ENCODE data around the gene ZCCHC7.

The ZCCHC7 gene

GRCh38 chr9:37370282-37370681 is 249.9 kb downstream of the ZCCHC7 start:
- no peaks in the 10 kb centered on the region for H3F3A ChIP-seq (ENCODE audit: low read depth)
- H3K9me2 ChIP-seq (replicated peaks; ENCODE audit: low read depth, low read length): no peaks in the 10 kb centered on the region
- TF ChIP-seq CTCF (conservative IDR thresholded peaks at IDR 0.05; ENCODE audit: low read length) (no peak), EZH2phosphoT487 (IDR thresholded peaks at IDR 0.05; ENCODE audit: borderline replicate concordance) (no peak)
- no peaks in the 10 kb centered on the region for H3K27me3 ChIP-seq (ENCODE audit: insufficient read depth, low read length, poor library complexity, severe bottlenecking)
- H2AFZ ChIP-seq (ENCODE audit: low read length): no peak overlapping the region
- H4K20me1 ChIP-seq (ENCODE audit: insufficient read depth, low read length, poor library complexity, severe bottlenecking): no peaks in the 10 kb centered on the region
- no peak overlapping the region for H3K4me3 ChIP-seq (ENCODE audit: low read length, poor library complexity, severe bottlenecking)
- H3K9me3 ChIP-seq (ENCODE audit: insufficient read depth, low read depth, low read length): no peaks in the 10 kb centered on the region
- H3K79me2 ChIP-seq (ENCODE audit: insufficient read depth, low read length): no peaks in the 10 kb centered on the region
- H3K9ac ChIP-seq (ENCODE audit: low read depth, low read length, poor library complexity, severe bottlenecking): no peak overlapping the region
- no peak overlapping the region for H3K4me2 ChIP-seq (ENCODE audit: low read depth, low read length, poor library complexity, severe bottlenecking)
- no peaks in the 10 kb centered on the region for H3K36me3 ChIP-seq (ENCODE audit: insufficient read depth, low read length)
- H3K4me1 ChIP-seq (ENCODE audit: insufficient read depth, low read length, poor library complexity, severe bottlenecking): no peaks in the 10 kb centered on the region

- Histone ChIP-seq H3K9me2 (replicated peaks; ENCODE audit: low read depth, low read length) (no peaks in the 10 kb centered on the region), H3K4me2 (ENCODE audit: low read depth, low read length, poor library complexity, severe bottlenecking) (no peak overlapping the region), H3K36me3 (ENCODE audit: insufficient read depth, low read length) (no peaks in the 10 kb centered on the region), H3K4me3 (ENCODE audit: low read length, poor library complexity, severe bottlenecking) (no peak overlapping the region), H4K20me1 (ENCODE audit: insufficient read depth, low read length, poor library complexity, severe bottlenecking) (no peaks in the 10 kb centered on the region), H3K9me3 (ENCODE audit: insufficient read depth, low read depth, low read length) (no peaks in the 10 kb centered on the region), H3K4me1 (ENCODE audit: insufficient read depth, low read length, poor library complexity, severe bottlenecking) (no peaks in the 10 kb centered on the region), H2AFZ (ENCODE audit: low read length) (no peak overlapping the region), H3K79me2 (ENCODE audit: insufficient read depth, low read length) (no peaks in the 10 kb centered on the region), H3K9ac (ENCODE audit: low read depth, low read length, poor library complexity, severe bottlenecking) (no peak overlapping the region), H3K27me3 (ENCODE audit: insufficient read depth, low read length, poor library complexity, severe bottlenecking) (no peaks in the 10 kb centered on the region), H3F3A (ENCODE audit: low read depth) (no peaks in the 10 kb centered on the region)
- TF ChIP-seq CTCF (conservative IDR thresholded peaks at IDR 0.05; ENCODE audit: low read length) (no peak), EZH2phosphoT487 (IDR thresholded peaks at IDR 0.05; ENCODE audit: borderline replicate concordance) (no peak)
Measured at GRCh38 chr9:37370968-37371563, 250.7 kb downstream of the ZCCHC7 start.

- Histone ChIP-seq H4K20me1 (ENCODE audit: insufficient read depth, low read length, poor library complexity, severe bottlenecking) (no peaks in the 10 kb centered on the region), H3K36me3 (ENCODE audit: insufficient read depth, low read length) (no peaks in the 10 kb centered on the region), H2AFZ (ENCODE audit: low read length) (no peak overlapping the region), H3K4me1 (ENCODE audit: insufficient read depth, low read length, poor library complexity, severe bottlenecking) (no peaks in the 10 kb centered on the region), H3F3A (ENCODE audit: low read depth) (no peaks in the 10 kb centered on the region), H3K4me2 (ENCODE audit: low read depth, low read length, poor library complexity, severe bottlenecking) (no peak overlapping the region), H3K4me3 (ENCODE audit: low read length, poor library complexity, severe bottlenecking) (no peak overlapping the region), H3K79me2 (ENCODE audit: insufficient read depth, low read length) (no peaks in the 10 kb centered on the region), H3K9ac (ENCODE audit: low read depth, low read length, poor library complexity, severe bottlenecking) (no peak overlapping the region), H3K27me3 (ENCODE audit: insufficient read depth, low read length, poor library complexity, severe bottlenecking) (no peaks in the 10 kb centered on the region), H3K9me2 (replicated peaks; ENCODE audit: low read depth, low read length) (no peaks in the 10 kb centered on the region), H3K9me3 (ENCODE audit: insufficient read depth, low read depth, low read length) (no peaks in the 10 kb centered on the region)
- TF ChIP-seq CTCF (conservative IDR thresholded peaks at IDR 0.05; ENCODE audit: low read length): no peak
- TF ChIP-seq EZH2phosphoT487 (IDR thresholded peaks at IDR 0.05; ENCODE audit: borderline replicate concordance): no peak
Measured at GRCh38 chr9:37371565-37372464, 251.4 kb downstream of the ZCCHC7 start.

Measured in Loucy (cell line).